ENCODE results near the gene SSH2.

SSH2 gene

DNA sequence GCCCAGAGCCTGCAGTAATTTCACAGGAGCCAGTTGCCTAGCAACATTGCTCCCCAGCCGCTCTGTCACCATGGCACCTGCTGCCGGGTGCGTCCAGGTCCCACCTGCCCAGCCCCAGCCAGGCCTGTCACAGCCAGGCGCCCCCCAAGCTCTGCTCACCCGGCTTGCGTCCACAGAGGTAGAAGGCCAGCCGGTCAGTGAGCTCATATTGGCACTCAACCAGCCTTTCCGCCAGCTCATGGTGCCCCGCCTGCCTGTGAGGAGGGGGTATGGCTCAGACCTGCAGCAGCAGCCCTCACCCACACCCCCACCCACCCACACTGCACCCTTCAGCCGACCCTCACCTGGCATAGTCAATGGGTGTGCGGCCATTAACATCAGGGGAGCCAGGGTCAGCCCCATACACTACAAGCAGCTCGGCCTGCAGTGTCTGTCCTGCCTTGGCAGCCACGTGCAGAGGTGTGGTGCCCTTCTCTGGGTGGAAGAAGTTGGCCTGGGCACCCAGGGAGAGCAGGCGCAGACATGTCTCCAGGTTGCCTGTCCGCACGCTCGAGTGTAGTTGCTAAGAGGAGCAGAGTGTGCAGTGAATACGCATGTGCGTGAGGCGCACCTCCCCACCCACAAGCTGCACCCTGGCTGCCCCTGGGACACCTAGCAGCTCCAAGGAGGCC, 348.3 kb downstream of the SSH2 start:
- no peak overlapping the region for H3K4me3 ChIP-seq (ENCODE audit: low read length)
- DNase-seq (ENCODE audit: low read depth, low spot score): no peak

DNA sequence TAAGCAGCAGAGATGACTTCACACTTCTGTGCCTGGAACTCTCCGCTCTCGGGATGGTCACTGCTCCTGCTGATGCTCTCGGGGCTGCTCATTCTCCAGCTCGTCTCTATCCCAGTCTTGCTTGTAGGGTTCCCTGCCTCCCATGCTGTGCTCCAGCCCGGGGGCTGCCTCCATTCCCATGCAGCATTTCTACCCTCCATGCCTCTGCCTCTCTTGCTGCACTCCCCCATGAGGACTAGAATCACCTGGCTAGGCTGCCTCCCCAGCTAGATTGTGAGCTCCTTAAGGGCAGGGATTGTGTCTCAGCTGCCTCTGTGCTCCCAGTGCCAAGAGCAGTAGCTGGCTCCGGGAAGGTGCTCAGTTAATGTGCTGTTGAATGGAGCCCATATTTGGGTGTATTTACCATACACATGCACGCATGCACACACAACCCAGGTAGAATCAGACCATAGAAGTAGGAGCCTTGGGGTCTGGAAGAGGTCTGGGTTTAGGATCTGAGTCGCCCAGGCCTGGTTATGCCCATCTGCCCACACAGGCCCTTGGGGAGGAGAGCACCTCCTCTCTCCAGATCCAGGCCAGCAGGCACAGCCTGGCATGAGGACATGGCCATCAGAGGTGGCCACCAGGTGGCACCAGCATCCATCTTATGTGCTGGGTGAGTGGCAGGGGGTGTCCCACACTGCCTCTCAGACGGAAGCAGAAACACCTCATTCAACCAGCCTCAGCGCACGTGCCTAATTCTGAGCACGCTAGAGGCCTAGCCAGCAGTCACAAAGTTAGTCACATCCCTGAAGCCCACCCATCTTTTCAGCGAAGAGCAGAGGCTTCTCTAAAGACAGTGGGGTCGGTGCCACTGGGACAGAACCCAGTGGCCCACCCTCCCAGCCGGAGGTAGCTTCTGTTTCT, 349.9 kb downstream of the SSH2 start:
- DNase-seq (ENCODE audit: low read depth, low spot score): peak; percentile 81
- no peak overlapping the region for H3K4me3 ChIP-seq (ENCODE audit: low read length)

DNA sequence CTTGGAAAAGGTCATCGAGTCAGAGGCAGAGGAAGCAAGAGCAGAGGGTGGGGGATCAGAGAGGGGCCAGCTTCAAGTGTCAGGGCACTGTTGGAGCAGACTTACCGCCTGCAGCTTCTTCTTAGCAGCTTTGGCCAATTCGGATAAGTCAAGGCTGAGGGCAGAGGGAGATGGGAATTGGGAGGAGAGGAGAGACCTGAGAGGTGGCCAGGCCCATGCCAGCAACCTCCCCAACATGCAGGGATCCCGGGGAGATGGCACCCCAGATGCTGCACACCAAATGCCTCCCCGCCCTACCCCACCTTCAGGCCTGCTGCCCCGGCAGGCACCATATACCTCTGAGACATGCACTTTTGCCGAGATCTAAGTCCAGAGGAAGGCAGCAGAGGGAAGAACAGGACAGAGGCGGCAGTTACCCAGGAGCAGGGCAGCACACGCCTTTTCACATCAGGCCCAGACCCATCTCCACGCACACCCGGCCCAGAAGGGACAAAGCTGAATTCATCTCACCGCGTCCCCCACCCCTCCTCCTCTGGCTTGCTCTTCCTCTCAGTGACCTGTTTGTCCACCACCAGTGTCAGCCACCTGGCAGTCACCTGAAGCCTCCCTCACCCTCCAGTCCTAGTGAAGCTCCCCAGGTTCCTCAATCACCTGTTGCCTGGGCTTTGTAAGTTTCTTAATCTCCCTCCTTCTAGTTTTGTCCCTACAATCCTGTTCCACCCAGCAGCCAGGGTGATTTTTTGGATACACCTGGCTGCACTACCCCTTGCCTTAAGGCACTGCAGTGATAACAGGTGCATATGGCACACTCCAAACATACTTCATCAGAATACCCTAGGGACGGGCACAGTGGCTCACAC, 351.2 kb downstream of the SSH2 start:
- DNase-seq (ENCODE audit: low read depth, low spot score): no peak
- H3K4me3 ChIP-seq (ENCODE audit: low read length): no peak overlapping the region

DNA sequence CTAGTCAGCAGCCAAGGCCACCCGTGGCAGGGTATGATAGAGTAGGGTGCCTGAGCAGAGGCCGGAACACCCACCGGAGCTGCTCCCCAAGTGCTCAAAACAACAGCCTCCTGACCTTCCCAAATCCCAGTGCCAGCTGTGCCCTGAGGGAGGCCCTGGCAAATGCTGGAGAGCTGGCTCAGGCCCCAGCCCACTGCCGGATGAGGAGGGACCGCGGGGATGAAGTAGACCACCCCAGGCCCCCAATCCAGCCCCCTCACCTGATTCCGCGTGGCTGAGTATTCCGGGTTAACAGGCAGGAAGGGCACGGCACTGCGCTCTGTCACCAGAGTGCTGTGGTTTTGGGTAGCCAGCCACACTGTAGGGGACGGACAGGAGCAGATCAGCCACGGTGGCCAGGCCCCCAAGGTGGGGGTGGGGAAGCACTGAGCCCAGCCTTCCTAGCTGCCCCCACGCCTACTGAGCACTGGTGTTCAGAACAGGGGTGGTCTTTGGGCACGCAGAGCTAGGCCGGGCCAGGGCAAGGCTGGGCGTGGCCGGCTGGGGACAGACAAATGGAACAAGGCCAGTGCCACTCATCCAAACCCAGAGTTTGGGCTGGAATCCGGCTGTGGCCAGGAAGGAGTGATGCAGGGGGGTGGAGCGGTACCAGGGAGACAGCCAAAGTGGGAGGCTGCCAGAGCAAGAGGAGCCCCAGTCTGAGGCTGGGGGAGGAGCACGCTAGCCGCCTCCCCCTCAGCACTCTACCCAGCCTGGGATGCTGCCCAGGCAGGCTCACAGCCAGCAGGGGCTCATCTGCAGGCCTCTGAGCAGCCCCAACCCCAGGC, 352.4 kb downstream of the SSH2 start:
- H3K4me3 ChIP-seq (ENCODE audit: low read length): no peak overlapping the region
- no peak for DNase-seq (ENCODE audit: low read depth, low spot score)

DNA sequence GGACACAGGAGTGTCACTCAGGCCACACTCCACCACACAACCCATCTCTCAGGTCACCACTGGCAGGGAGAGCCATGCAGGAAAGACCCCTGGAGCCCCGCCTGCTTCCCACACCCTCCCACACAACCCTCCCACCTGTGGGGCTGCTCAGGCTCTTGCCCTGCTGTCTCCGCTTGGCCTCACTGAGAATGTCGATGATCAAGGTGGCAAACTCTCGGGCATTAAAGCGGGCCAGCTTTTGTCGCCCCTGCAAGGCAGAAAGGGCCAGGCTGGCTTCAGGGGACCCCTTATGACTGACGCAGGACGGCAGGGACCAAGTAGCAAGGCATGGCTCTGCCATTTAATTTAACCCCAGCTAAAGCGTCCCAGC, 353.0 kb downstream of the SSH2 start:
- no peak overlapping the region for H3K4me3 ChIP-seq (ENCODE audit: low read length)
- no peak for DNase-seq (ENCODE audit: low read depth, low spot score)

DNA sequence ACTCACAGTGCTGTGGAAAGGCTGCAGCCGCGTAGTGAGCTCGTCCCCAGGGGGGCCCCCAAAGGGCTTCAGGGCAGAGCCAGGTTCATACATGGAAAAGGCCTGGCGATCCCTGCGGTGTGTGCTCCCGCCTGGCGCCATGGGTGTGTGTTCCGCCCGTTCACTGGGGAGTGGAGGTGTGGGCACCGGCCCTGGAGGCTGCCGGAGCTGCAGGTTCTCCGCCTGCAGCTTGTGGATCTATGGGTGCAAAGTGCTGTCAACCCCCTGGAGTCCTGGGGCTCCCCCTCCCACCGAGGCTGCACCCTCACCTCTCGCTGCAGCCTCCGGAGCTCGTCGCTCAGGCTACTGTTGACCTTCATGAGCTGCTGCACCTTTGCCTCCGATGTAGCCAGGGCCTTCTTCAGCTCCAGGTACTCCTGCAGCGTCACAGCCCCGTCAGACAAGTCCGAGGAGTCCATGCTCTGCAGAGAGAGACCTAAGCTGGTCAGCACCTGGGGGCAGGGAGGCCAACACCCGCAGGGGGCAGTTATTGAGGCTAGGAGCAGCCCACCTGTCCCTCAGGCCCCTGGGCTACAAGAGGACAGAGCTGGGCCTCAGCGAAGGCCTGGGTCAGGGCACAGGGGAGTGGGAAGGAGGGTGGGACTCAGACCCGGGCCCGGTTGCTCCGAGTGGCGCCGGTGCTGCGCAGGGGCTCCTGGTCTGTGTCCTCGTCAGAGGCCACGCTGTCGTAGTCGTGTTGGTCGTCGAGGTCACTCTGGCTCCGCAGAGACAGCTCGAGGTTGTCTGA, 353.6 kb downstream of the SSH2 start:
- no peak for DNase-seq (ENCODE audit: low read depth, low spot score)
- no peak overlapping the region for H3K4me3 ChIP-seq (ENCODE audit: low read length)
